ENCODE results near the gene IGSF5. TPM values are rescaled to one million over a fixed set of nuclear protein-coding genes. Genes with fewer than 3 reads are reported as not detected.

The IGSF5 gene
- total RNA-seq, 1 donor from 2014 or later = 0.60 TPM

DNA sequence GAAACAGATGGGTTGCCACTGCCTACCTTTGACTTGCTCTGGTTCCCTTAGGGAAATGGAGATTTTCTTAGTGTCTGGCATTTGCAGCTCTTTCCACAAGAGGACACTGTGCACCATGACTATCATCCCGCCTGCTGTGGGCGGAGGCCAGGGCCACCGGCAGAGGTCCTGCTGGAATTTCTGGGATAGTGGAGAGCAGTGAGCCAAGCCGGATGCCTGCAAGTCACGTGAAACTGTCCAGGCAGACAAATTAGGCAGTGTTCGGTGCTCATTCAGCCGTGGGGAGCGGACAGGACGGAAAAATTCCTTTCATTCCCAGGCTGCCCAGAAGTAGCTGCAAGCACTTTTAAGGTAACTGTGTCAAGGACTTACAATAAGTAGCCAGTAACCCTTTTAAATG lies 43.4 kb downstream of the IGSF5 start:
- H3K4me3 Mint-ChIP-seq = no peak overlapping the region
- Histone ChIP-seq H3K4me2 (peak overlapping the region; percentile 25), H3K36me3 (no peaks in the 10 kb centered on the region), H3K4me3 (no peak overlapping the region), H2AFZ (replicated peaks) (no peak overlapping the region), H3K27ac (no peak overlapping the region), H3K9ac (no peak overlapping the region), H3K9me3 (ENCODE audit: low read depth) (peaks cover 8% of the 10 kb centered on the region), H3F3A (ENCODE audit: low read depth) (no peaks in the 10 kb centered on the region), H3K79me2 (ENCODE audit: low read depth) (no peaks in the 10 kb centered on the region), H3K27me3 (no peaks in the 10 kb centered on the region), H4K20me1 (ENCODE audit: low read depth) (no peaks in the 10 kb centered on the region), H3K4me1 (no peaks in the 10 kb centered on the region)
- H3K27me3 Mint-ChIP-seq (ENCODE audit: insufficient read depth, low read depth) = peaks cover 3% of the 10 kb centered on the region
- peaks cover 5% of the 10 kb centered on the region for H3K36me3 Mint-ChIP-seq
- DNase-seq (ENCODE audit: low spot score) = peak; percentile 91
- TF ChIP-seq EZH2phosphoT487 (IDR thresholded peaks at IDR 0.05) = no peak
- no peak for TF ChIP-seq EZH2 (IDR thresholded peaks at IDR 0.05)
- TF ChIP-seq, protein P1, sequence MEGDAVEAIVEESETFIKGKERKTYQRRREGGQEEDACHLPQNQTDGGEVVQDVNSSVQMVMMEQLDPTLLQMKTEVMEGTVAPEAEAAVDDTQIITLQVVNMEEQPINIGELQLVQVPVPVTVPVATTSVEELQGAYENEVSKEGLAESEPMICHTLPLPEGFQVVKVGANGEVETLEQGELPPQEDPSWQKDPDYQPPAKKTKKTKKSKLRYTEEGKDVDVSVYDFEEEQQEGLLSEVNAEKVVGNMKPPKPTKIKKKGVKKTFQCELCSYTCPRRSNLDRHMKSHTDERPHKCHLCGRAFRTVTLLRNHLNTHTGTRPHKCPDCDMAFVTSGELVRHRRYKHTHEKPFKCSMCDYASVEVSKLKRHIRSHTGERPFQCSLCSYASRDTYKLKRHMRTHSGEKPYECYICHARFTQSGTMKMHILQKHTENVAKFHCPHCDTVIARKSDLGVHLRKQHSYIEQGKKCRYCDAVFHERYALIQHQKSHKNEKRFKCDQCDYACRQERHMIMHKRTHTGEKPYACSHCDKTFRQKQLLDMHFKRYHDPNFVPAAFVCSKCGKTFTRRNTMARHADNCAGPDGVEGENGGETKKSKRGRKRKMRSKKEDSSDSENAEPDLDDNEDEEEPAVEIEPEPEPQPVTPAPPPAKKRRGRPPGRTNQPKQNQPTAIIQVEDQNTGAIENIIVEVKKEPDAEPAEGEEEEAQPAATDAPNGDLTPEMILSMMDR (IDR thresholded peaks at IDR 0.05) = peak; percentile 91
- peaks cover 14% of the 10 kb centered on the region for H3K4me1 Mint-ChIP-seq
- peaks cover 16% of the 10 kb centered on the region for H3K9me3 Mint-ChIP-seq
- H3K27ac Mint-ChIP-seq = peak overlapping the region; percentile 31

GRCh38 chr21:39796466-39796865 lies 51.5 kb downstream of the IGSF5 start:
- Histone ChIP-seq H3F3A (ENCODE audit: low read depth) (peaks cover 9% of the 10 kb centered on the region), H3K4me3 (no peak overlapping the region), H3K9ac (no peak overlapping the region), H3K9me3 (ENCODE audit: low read depth) (peaks cover 7% of the 10 kb centered on the region), H3K4me1 (peaks cover 7% of the 10 kb centered on the region), H3K27ac (no peak overlapping the region), H2AFZ (replicated peaks) (peak overlapping the region; percentile 65), H4K20me1 (ENCODE audit: low read depth) (no peaks in the 10 kb centered on the region), H3K36me3 (no peaks in the 10 kb centered on the region), H3K4me2 (peak overlapping the region; percentile 9), H3K79me2 (ENCODE audit: low read depth) (no peaks in the 10 kb centered on the region), H3K27me3 (no peaks in the 10 kb centered on the region)
- TF ChIP-seq EZH2phosphoT487 (IDR thresholded peaks at IDR 0.05) (no peak), EZH2 (IDR thresholded peaks at IDR 0.05) (no peak)
- TF ChIP-seq, protein P1 (IDR thresholded peaks at IDR 0.05) = no peak
- DNase-seq (ENCODE audit: low spot score) = peak; percentile 26
- Mint-ChIP-seq H3K4me3 (no peak overlapping the region), H3K27ac (peak overlapping the region; percentile 68), H3K9me3 (peaks cover 11% of the 10 kb centered on the region), H3K4me1 (peaks cover 14% of the 10 kb centered on the region), H3K36me3 (peaks cover 5% of the 10 kb centered on the region), H3K27me3 (ENCODE audit: insufficient read depth, low read depth) (peaks cover 5% of the 10 kb centered on the region)

DNA sequence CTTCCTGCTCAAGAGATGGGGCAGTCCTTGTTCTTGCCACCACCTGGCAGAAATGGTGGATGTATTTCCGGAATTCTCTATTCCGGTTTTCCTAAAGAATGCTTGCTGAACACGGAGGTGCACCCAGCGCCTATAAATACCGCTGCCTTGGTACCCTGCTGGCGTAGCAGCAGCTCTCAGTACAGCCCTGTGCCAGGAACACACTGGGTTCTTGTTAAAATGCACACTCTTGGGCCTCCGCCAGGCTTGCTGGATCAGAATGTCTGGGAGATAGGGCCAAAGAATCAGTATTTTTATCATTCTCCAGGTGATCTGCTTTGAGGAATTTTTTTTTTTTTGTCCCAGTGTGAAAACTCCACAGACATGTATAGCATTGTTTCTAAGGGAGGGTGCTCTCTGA lies 54.2 kb downstream of the IGSF5 start:
- Histone ChIP-seq H2AFZ (replicated peaks) (no peak overlapping the region), H3K79me2 (ENCODE audit: low read depth) (no peaks in the 10 kb centered on the region), H3F3A (ENCODE audit: low read depth) (peaks cover 9% of the 10 kb centered on the region), H4K20me1 (ENCODE audit: low read depth) (no peaks in the 10 kb centered on the region), H3K36me3 (no peaks in the 10 kb centered on the region), H3K27ac (no peak overlapping the region), H3K4me1 (peaks cover 7% of the 10 kb centered on the region), H3K9ac (no peak overlapping the region), H3K4me2 (no peak overlapping the region), H3K9me3 (ENCODE audit: low read depth) (no peaks in the 10 kb centered on the region), H3K27me3 (no peaks in the 10 kb centered on the region), H3K4me3 (no peak overlapping the region)
- H3K27ac Mint-ChIP-seq = no peak overlapping the region
- H3K36me3 Mint-ChIP-seq = no peaks in the 10 kb centered on the region
- H3K4me3 Mint-ChIP-seq = no peak overlapping the region
- DNase-seq (ENCODE audit: low spot score) = no peak
- peaks cover 4% of the 10 kb centered on the region for H3K9me3 Mint-ChIP-seq
- TF ChIP-seq EZH2phosphoT487 (IDR thresholded peaks at IDR 0.05) (no peak), EZH2 (IDR thresholded peaks at IDR 0.05) (no peak)
- TF ChIP-seq, protein P1 (IDR thresholded peaks at IDR 0.05) = no peak
- peaks cover 2% of the 10 kb centered on the region for H3K27me3 Mint-ChIP-seq (ENCODE audit: insufficient read depth, low read depth)
- peaks cover 14% of the 10 kb centered on the region for H3K4me1 Mint-ChIP-seq

Measured in neural progenitor cell (in vitro differentiated cells).